ENCODE measurements around the gene CARS2.

Gene CARS2

GRCh38 chr13:110651271-110651670 is 54.6 kb downstream of the CARS2 start:
- H3K4me1 Mint-ChIP-seq, result peaks cover 32% of the 10 kb centered on the region
- H3K9me3 Mint-ChIP-seq, result peaks cover 2% of the 10 kb centered on the region
- no peak overlapping the region for H3K4me3 Mint-ChIP-seq
- H3K27me3 Mint-ChIP-seq (ENCODE audit: low read depth, poor library complexity), result no peaks in the 10 kb centered on the region
- H3K27ac Mint-ChIP-seq, result peak overlapping the region; percentile 93
- TF ChIP-seq, protein P1, sequence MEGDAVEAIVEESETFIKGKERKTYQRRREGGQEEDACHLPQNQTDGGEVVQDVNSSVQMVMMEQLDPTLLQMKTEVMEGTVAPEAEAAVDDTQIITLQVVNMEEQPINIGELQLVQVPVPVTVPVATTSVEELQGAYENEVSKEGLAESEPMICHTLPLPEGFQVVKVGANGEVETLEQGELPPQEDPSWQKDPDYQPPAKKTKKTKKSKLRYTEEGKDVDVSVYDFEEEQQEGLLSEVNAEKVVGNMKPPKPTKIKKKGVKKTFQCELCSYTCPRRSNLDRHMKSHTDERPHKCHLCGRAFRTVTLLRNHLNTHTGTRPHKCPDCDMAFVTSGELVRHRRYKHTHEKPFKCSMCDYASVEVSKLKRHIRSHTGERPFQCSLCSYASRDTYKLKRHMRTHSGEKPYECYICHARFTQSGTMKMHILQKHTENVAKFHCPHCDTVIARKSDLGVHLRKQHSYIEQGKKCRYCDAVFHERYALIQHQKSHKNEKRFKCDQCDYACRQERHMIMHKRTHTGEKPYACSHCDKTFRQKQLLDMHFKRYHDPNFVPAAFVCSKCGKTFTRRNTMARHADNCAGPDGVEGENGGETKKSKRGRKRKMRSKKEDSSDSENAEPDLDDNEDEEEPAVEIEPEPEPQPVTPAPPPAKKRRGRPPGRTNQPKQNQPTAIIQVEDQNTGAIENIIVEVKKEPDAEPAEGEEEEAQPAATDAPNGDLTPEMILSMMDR (IDR thresholded peaks at IDR 0.05), result no peak
- peaks cover 47% of the 10 kb centered on the region for H3K36me3 Mint-ChIP-seq (ENCODE audit: low read depth)
- no peak for DNase-seq

GRCh38 chr13:110650436-110650835 is 55.5 kb downstream of the CARS2 start:
- peaks cover 32% of the 10 kb centered on the region for H3K4me1 Mint-ChIP-seq
- TF ChIP-seq, protein P1 (IDR thresholded peaks at IDR 0.05), result no peak
- DNase-seq, result no peak
- H3K27me3 Mint-ChIP-seq (ENCODE audit: low read depth, poor library complexity), result no peaks in the 10 kb centered on the region
- H3K27ac Mint-ChIP-seq, result no peak overlapping the region
- H3K4me3 Mint-ChIP-seq, result no peak overlapping the region
- peaks cover 41% of the 10 kb centered on the region for H3K36me3 Mint-ChIP-seq (ENCODE audit: low read depth)
- no peaks in the 10 kb centered on the region for H3K9me3 Mint-ChIP-seq

DNA sequence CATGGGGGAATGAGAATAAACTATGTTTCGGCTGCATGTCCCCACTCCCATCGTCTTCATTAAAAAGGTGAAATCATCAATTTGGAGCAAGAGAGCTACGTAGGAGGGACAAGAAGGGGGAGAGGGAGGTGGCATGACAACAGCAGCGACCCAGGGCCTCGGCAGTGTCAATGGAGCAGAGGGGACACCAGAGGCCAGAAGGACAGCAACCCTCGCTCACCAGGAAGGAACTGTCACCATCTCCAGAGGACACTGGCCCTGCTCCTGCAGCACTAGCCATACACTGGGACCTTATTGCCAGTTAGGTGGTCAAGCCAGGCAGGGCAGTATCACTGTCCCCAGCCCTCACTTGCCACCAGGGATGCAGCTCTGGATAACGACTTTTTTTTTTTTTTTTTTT is 56.4 kb downstream of the CARS2 start:
- Mint-ChIP-seq H3K4me3 (no peak overlapping the region), H3K27me3 (ENCODE audit: low read depth, poor library complexity) (no peaks in the 10 kb centered on the region), H3K27ac (peak overlapping the region; percentile 77), H3K9me3 (no peaks in the 10 kb centered on the region), H3K36me3 (ENCODE audit: low read depth) (peaks cover 33% of the 10 kb centered on the region), H3K4me1 (peaks cover 35% of the 10 kb centered on the region)
- DNase-seq, result no peak
- TF ChIP-seq, protein P1 (IDR thresholded peaks at IDR 0.05), result no peak

DNA sequence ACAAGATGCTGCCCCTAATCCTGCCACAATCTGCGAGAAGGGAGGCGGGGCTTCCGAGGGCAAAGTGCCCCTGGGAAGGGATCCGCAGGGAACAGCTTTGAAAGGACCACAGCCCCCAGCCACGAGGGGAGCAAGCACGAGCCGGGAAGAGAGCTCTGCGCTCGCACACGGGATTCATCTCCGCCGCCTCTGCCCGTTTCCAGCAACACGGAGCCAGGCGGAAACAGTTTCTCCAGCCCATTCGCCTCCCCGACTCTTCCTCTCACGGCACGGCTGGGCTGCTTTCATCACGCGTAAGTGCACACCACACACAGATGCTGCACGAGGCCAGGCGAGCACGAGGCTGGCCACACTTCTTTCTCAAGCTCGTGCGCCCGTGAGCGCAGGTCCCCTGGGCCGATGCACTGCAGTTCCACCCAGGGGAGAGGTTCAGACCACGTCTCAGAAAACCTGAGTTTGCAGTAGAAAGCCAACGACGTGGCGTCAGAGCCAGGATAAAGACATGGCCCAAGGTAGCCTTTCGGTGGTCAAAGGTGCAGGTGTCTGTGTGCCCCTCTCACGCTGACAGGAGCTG is 57.0 kb downstream of the CARS2 start:
- H3K4me3 Mint-ChIP-seq, result no peak overlapping the region
- H3K9me3 Mint-ChIP-seq, result no peaks in the 10 kb centered on the region
- DNase-seq, result no peak
- peaks cover 28% of the 10 kb centered on the region for H3K36me3 Mint-ChIP-seq (ENCODE audit: low read depth)
- H3K4me1 Mint-ChIP-seq, result peaks cover 37% of the 10 kb centered on the region
- H3K27me3 Mint-ChIP-seq (ENCODE audit: low read depth, poor library complexity), result no peaks in the 10 kb centered on the region
- TF ChIP-seq, protein P1 (IDR thresholded peaks at IDR 0.05), result no peak
- peak overlapping the region; percentile 90 for H3K27ac Mint-ChIP-seq

- H3K36me3 Mint-ChIP-seq (ENCODE audit: low read depth), result peaks cover 23% of the 10 kb centered on the region
- H3K9me3 Mint-ChIP-seq, result no peaks in the 10 kb centered on the region
- no peak for DNase-seq
- H3K4me3 Mint-ChIP-seq, result no peak overlapping the region
- peak overlapping the region; percentile 90 for H3K27ac Mint-ChIP-seq
- TF ChIP-seq, protein P1 (IDR thresholded peaks at IDR 0.05), result no peak
- no peaks in the 10 kb centered on the region for H3K27me3 Mint-ChIP-seq (ENCODE audit: low read depth, poor library complexity)
- H3K4me1 Mint-ChIP-seq, result peaks cover 35% of the 10 kb centered on the region
These were observed 57.6 kb downstream of the CARS2 start for GRCh38 chr13:110648146-110648819.

- no peak overlapping the region for H3K4me3 Mint-ChIP-seq
- H3K27me3 Mint-ChIP-seq (ENCODE audit: low read depth, poor library complexity), result no peaks in the 10 kb centered on the region
- peaks cover 39% of the 10 kb centered on the region for H3K4me1 Mint-ChIP-seq
- H3K27ac Mint-ChIP-seq, result no peak overlapping the region
- TF ChIP-seq, protein P1 (IDR thresholded peaks at IDR 0.05), result no peak
- no peak for DNase-seq
- peaks cover 21% of the 10 kb centered on the region for H3K36me3 Mint-ChIP-seq (ENCODE audit: low read depth)
- no peaks in the 10 kb centered on the region for H3K9me3 Mint-ChIP-seq
These were observed 58.6 kb downstream of the CARS2 start for GRCh38 chr13:110647365-110647737.
